ENCODE data around the gene DPP9. TPM values are rescaled to one million over a fixed set of nuclear protein-coding genes. Genes with fewer than 3 reads are reported as not detected.

Gene DPP9
- polyA plus RNA-seq, 3 donors, result 12.6 to 23.8 (median 13.9) TPM

- Histone ChIP-seq H3K79me2 (ENCODE audit: insufficient read depth, low read length) (no peaks in the 10 kb centered on the region), H4K20me1 (ENCODE audit: insufficient read depth, low read length) (peaks cover 5% of the 10 kb centered on the region), H3K4me2 (replicated peaks; ENCODE audit: extremely low read depth, low read length, poor library complexity, severe bottlenecking) (no peak overlapping the region), H3K27ac (ENCODE audit: low read depth in 1 of 2, low read length in 2 of 2) (no peak overlapping the region), H3K9ac (ENCODE audit: insufficient read depth, low read length, poor library complexity, severe bottlenecking) (no peak overlapping the region), H3K9me3 (replicated peaks in 1 of 2; ENCODE audit: control insufficient read depth in 1 of 2, insufficient read depth in 1 of 2, low read length in 2 of 2) (no peaks in the 10 kb centered on the region), H3K27me3 (ENCODE audit: control insufficient read depth in 2 of 2, insufficient read depth in 2 of 2, low read length in 2 of 2) (no peaks in the 10 kb centered on the region), H3K4me1 (ENCODE audit: control insufficient read depth in 1 of 2, insufficient read depth in 2 of 2, low read length in 2 of 2) (peaks cover 0 to 6% of the 10 kb centered on the region in 2 donors), H3K4me3 (replicated peaks in 1 of 3; ENCODE audit: low read depth in 2 of 3, low read length in 3 of 3) (no peak overlapping the region), H3K36me3 (replicated peaks in 1 of 2; ENCODE audit: control insufficient read depth in 1 of 2, insufficient read depth in 2 of 2, low read length in 2 of 2) (peaks cover 89 to 95% of the 10 kb centered on the region in 2 donors), H2AFZ (ENCODE audit: insufficient read depth, low read depth, low read length, poor library complexity, severe bottlenecking) (no peak overlapping the region)
- no peak for TF ChIP-seq CTCF (IDR thresholded peaks at IDR 0.05)
- Mint-ChIP-seq H3K4me3 (no peak overlapping the region), H3K36me3 (peaks cover 75 to 96% of the 10 kb centered on the region in 2 donors), H3K9me3 (no peaks in the 10 kb centered on the region), H3K27me3 (ENCODE audit: low read depth in 3 of 3) (peaks cover 0 to 3% (median 0%) of the 10 kb centered on the region in 3 donors), H3K27ac (peak overlapping the region in 3 of 7 donors; percentile 21 to 51 (median 47)), H3K4me1 (peaks cover 8% of the 10 kb centered on the region)
- no peak for DNase-seq
- intact Hi-C loops (cut with micrococcal nuclease), result no loop called here
- 95% methylated on average over 17 of the region's 27 CpGs for WGBS (ENCODE audit: insufficient coverage)
Observed at GRCh38 chr19:4692251-4693077, 31.2 kb downstream of the DPP9 start.

GRCh38 chr19:4691373-4691772 is 32.3 kb downstream of the DPP9 start:
- peaks cover 73 to 96% of the 10 kb centered on the region in 2 donors for H3K36me3 Mint-ChIP-seq
- H3K9me3 Mint-ChIP-seq, result no peaks in the 10 kb centered on the region
- no peak overlapping the region for H3K9ac ChIP-seq (ENCODE audit: insufficient read depth, low read length, poor library complexity, severe bottlenecking)
- peak; percentile 10 to 80 (median 10) for DNase-seq
- intact Hi-C loops (cut with micrococcal nuclease), result no loop called here
- no peak overlapping the region for H3K4me3 Mint-ChIP-seq
- TF ChIP-seq CTCF (IDR thresholded peaks at IDR 0.05), result no peak
- H3K9me3 ChIP-seq (replicated peaks in 1 of 2; ENCODE audit: control insufficient read depth in 1 of 2, insufficient read depth in 1 of 2, low read length in 2 of 2), result no peaks in the 10 kb centered on the region
- peaks cover 0 to 3% (median 0%) of the 10 kb centered on the region in 3 donors for H3K27me3 Mint-ChIP-seq (ENCODE audit: low read depth in 3 of 3)
- H3K27me3 ChIP-seq (ENCODE audit: control insufficient read depth in 2 of 2, insufficient read depth in 2 of 2, low read length in 2 of 2), result no peaks in the 10 kb centered on the region
- no peak overlapping the region for H2AFZ ChIP-seq (ENCODE audit: insufficient read depth, low read depth, low read length, poor library complexity, severe bottlenecking)
- WGBS (ENCODE audit: insufficient coverage), result no CpG with 5 or more reads among the region's 9 CpGs
- H3K27ac Mint-ChIP-seq, result peak overlapping the region; percentile 45 to 81 (median 59)
- no peak overlapping the region for H3K4me3 ChIP-seq (replicated peaks in 1 of 3; ENCODE audit: low read depth in 2 of 3, low read length in 3 of 3)
- H3K79me2 ChIP-seq (ENCODE audit: insufficient read depth, low read length), result no peaks in the 10 kb centered on the region
- H3K4me2 ChIP-seq (replicated peaks; ENCODE audit: extremely low read depth, low read length, poor library complexity, severe bottlenecking), result no peak overlapping the region
- peaks cover 5% of the 10 kb centered on the region for H4K20me1 ChIP-seq (ENCODE audit: insufficient read depth, low read length)
- H3K27ac ChIP-seq (ENCODE audit: low read depth in 1 of 2, low read length in 2 of 2), result peak overlapping the region; percentile 20 to 38
- H3K4me1 ChIP-seq (ENCODE audit: control insufficient read depth in 1 of 2, insufficient read depth in 2 of 2, low read length in 2 of 2), result peaks cover 0 to 6% of the 10 kb centered on the region in 2 donors
- peaks cover 89 to 95% of the 10 kb centered on the region in 2 donors for H3K36me3 ChIP-seq (replicated peaks in 1 of 2; ENCODE audit: control insufficient read depth in 1 of 2, insufficient read depth in 2 of 2, low read length in 2 of 2)
- H3K4me1 Mint-ChIP-seq, result peaks cover 8% of the 10 kb centered on the region

All from CD14-positive monocyte (primary cell).